ENCODE results near the gene AHNAK2.

Gene AHNAK2

GRCh38 chr14:105005929-105006830 lies 28.0 kb upstream of the AHNAK2 start:
- Histone ChIP-seq H3K4me3 (replicated peaks; ENCODE audit: insufficient read depth, low read length) (no peak overlapping the region), H3K27ac (replicated peaks) (no peak overlapping the region), H3K27me3 (ENCODE audit: insufficient read depth, poor library complexity, severe bottlenecking) (no peaks in the 10 kb centered on the region)
- DNase-seq (ENCODE audit: low read depth in 1 of 2, low spot score in 1 of 2): no peak
- TF ChIP-seq, protein P1, sequence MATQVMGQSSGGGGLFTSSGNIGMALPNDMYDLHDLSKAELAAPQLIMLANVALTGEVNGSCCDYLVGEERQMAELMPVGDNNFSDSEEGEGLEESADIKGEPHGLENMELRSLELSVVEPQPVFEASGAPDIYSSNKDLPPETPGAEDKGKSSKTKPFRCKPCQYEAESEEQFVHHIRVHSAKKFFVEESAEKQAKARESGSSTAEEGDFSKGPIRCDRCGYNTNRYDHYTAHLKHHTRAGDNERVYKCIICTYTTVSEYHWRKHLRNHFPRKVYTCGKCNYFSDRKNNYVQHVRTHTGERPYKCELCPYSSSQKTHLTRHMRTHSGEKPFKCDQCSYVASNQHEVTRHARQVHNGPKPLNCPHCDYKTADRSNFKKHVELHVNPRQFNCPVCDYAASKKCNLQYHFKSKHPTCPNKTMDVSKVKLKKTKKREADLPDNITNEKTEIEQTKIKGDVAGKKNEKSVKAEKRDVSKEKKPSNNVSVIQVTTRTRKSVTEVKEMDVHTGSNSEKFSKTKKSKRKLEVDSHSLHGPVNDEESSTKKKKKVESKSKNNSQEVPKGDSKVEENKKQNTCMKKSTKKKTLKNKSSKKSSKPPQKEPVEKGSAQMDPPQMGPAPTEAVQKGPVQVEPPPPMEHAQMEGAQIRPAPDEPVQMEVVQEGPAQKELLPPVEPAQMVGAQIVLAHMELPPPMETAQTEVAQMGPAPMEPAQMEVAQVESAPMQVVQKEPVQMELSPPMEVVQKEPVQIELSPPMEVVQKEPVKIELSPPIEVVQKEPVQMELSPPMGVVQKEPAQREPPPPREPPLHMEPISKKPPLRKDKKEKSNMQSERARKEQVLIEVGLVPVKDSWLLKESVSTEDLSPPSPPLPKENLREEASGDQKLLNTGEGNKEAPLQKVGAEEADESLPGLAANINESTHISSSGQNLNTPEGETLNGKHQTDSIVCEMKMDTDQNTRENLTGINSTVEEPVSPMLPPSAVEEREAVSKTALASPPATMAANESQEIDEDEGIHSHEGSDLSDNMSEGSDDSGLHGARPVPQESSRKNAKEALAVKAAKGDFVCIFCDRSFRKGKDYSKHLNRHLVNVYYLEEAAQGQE (IDR thresholded peaks at IDR 0.05; ENCODE audit: insufficient replicate concordance, low read depth): no peak
- TF ChIP-seq SPI1 (IDR thresholded peaks at IDR 0.05; ENCODE audit: borderline replicate concordance, low read depth): no peak
- TF ChIP-seq GABPA (IDR thresholded peaks at IDR 0.05; ENCODE audit: low read depth): no peak
- TF ChIP-seq CTCF (IDR thresholded peaks at IDR 0.05; ENCODE audit: insufficient read depth, low read length): no peak
- peak; percentile 36; the same call in 1 of the 2 replicates for TF ChIP-seq POLR2AphosphoS5 (IDR thresholded peaks at IDR 0.05; ENCODE audit: low read depth)

GRCh38 chr14:105005329-105005928 lies 27.3 kb upstream of the AHNAK2 start:
- DNase-seq (ENCODE audit: low read depth in 1 of 2, low spot score in 1 of 2): no peak
- Histone ChIP-seq H3K27ac (replicated peaks) (no peak overlapping the region), H3K27me3 (ENCODE audit: insufficient read depth, poor library complexity, severe bottlenecking) (no peaks in the 10 kb centered on the region), H3K4me3 (replicated peaks; ENCODE audit: insufficient read depth, low read length) (no peak overlapping the region)
- no peak for TF ChIP-seq CTCF (IDR thresholded peaks at IDR 0.05; ENCODE audit: insufficient read depth, low read length)
- no peak for TF ChIP-seq SPI1 (IDR thresholded peaks at IDR 0.05; ENCODE audit: borderline replicate concordance, low read depth)
- TF ChIP-seq, protein P1 (IDR thresholded peaks at IDR 0.05; ENCODE audit: insufficient replicate concordance, low read depth): no peak
- no peak for TF ChIP-seq GABPA (IDR thresholded peaks at IDR 0.05; ENCODE audit: low read depth)
- TF ChIP-seq POLR2AphosphoS5 (IDR thresholded peaks at IDR 0.05; ENCODE audit: low read depth): no peak

DNA sequence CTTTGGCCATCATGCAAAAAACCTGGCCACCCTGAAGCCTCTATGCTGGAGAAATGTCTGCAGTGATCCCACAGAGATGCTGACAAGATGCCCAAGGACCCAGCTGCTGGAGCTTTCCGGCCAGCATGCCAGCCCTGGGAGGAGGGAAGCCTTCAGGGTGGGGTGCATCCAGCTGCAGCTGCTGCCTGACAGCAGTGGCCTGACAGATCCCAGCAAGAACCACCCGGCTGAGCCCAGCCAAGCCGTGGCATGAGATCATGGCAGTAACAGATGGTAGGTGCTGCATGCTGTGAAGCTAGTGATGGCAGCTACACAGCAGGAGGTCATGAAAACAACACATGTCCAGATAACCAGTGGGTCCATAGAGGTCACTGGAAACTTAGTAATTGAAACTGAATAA lies 21.2 kb upstream of the AHNAK2 start:
- Histone ChIP-seq H3K27me3 (ENCODE audit: insufficient read depth, poor library complexity, severe bottlenecking) (no peaks in the 10 kb centered on the region), H3K4me3 (replicated peaks; ENCODE audit: insufficient read depth, low read length) (no peak overlapping the region), H3K27ac (replicated peaks) (no peak overlapping the region)
- DNase-seq (ENCODE audit: low read depth in 1 of 2, low spot score in 1 of 2): no peak
- no peak for TF ChIP-seq POLR2AphosphoS5 (IDR thresholded peaks at IDR 0.05; ENCODE audit: low read depth)

- TF ChIP-seq SPI1 (IDR thresholded peaks at IDR 0.05; ENCODE audit: borderline replicate concordance, low read depth) (no peak), GABPA (IDR thresholded peaks at IDR 0.05; ENCODE audit: low read depth) (no peak), CTCF (IDR thresholded peaks at IDR 0.05; ENCODE audit: insufficient read depth, low read length) (no peak)
- Histone ChIP-seq H3K27me3 (ENCODE audit: insufficient read depth, poor library complexity, severe bottlenecking) (no peaks in the 10 kb centered on the region), H3K27ac (replicated peaks) (no peak overlapping the region), H3K4me3 (replicated peaks; ENCODE audit: insufficient read depth, low read length) (no peak overlapping the region)
- no peak for DNase-seq (ENCODE audit: low read depth in 1 of 2, low spot score in 1 of 2)
Observed at GRCh38 chr14:104998801-104999200, 20.6 kb upstream of the AHNAK2 start.

Measured in HL-60 (cell line).